Left ventricle myocardium inferior (tissue), 1 donor: ENCODE data around the gene IGDCC3. TPM values are rescaled to one million over a fixed set of nuclear protein-coding genes. Genes with fewer than 3 reads are reported as not detected.

Experiments
- DNase-seq: peaks from one replicate; pipeline ENCODE4 v3.0.0-alpha.2; 2020
- H3K27ac ChIP-seq: fragments of 200-600 bp; replicated peaks from 2 replicates; pipeline ENCODE4 v1.8.0; 2021
- H3K27me3 ChIP-seq: fragments of 200-600 bp; 2 replicates; pipeline ENCODE4 v1.8.0; 2021; ENCODE audit warnings: low read depth
- H3K36me3 ChIP-seq: fragments of 200-600 bp; 2 replicates; pipeline ENCODE4 v1.8.0; 2021
- H3K4me1 ChIP-seq: fragments of 200-600 bp; 2 replicates; pipeline ENCODE4 v1.8.0; 2021
- H3K4me3 ChIP-seq: fragments of 200-600 bp; 2 replicates; pipeline ENCODE4 v1.8.0; 2021; ENCODE audit warnings: mild to moderate bottlenecking, moderate library complexity
- H3K9me3 ChIP-seq: fragments of 200-600 bp; replicated peaks from 2 replicates; pipeline ENCODE4 v1.8.0; 2021
- CTCF ChIP-seq: fragments of 200-600 bp; IDR thresholded peaks from 2 replicates; pipeline ENCODE4 v1.8.0; 2021; ENCODE audit warnings: antibody characterized with exemption, mild to moderate bottlenecking, borderline replicate concordance
- intact Hi-C: fragments of 100-400 bp; cut with micrococcal nuclease; formaldehyde crosslinking; loops from one replicate; pipeline ENCODE4 v1.11.0; 2022
- total RNA-seq: library from RNA; stranded (reverse); fragmentation: NEBNext Ultra II Directional; extraction: Animal tissue kit (Norgen Biotek cat#: 25700); gene quantifications from one replicate; pipeline ENCODE4 v1.2.1, GENCODE V29; 2021
- donor health status: DM: no; HTN: yes; CAD: no; lungs with severe emphysema.

Gene IGDCC3
- total RNA-seq, 1 donor from 2014 or later = 0.16 TPM

DNA sequence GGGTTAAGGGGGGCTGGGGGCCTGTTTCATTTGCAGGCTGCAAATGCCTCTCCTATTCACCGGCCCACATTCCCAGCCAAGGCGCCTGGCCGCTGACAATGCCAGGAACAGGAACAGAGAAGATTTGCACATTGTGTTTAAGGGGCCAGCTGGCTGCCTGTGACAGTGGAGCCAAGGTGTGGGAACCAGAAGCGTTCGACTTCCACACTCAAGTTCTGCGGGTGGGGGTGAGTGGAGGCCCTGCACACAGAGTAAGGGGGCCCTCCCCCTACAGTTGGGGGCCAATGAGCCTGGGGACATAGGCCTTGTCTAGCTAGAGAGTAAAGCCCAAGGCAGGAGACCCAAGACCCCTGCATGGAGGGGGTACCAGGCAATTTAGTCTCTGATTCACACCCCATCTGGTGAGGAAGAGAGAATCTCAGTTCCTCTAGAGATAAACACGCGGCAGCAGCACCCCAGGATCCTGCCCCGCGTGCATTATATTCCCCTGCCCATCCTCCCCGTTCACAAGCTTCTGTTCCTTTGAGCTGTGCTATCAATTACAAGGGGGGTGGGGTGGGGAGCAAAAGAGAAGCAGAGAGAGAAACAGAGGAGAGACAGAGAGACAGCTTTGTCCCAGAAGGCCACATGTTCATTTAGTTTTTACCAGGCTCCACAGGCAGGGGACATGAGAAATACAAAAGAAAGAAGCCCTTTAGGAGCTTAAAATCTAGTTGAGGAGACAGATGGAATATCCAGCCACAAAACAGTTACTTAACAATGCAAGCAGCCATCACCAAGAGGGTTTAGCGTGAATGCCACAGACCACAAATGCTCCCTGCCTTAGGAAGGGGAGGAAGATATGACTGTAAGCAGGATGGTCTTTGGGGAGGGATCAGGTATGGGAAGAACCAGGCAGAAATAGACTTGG lies 9.2 kb downstream of the IGDCC3 start:
- Histone ChIP-seq H3K9me3 (no peaks in the 10 kb centered on the region), H3K4me3 (no peak overlapping the region), H3K27ac (no peak overlapping the region), H3K4me1 (peaks cover 5% of the 10 kb centered on the region), H3K36me3 (no peaks in the 10 kb centered on the region), H3K27me3 (peaks cover 37% of the 10 kb centered on the region)
- no peak for DNase-seq
- intact Hi-C loops = no loop called here
- no peak for TF ChIP-seq CTCF

DNA sequence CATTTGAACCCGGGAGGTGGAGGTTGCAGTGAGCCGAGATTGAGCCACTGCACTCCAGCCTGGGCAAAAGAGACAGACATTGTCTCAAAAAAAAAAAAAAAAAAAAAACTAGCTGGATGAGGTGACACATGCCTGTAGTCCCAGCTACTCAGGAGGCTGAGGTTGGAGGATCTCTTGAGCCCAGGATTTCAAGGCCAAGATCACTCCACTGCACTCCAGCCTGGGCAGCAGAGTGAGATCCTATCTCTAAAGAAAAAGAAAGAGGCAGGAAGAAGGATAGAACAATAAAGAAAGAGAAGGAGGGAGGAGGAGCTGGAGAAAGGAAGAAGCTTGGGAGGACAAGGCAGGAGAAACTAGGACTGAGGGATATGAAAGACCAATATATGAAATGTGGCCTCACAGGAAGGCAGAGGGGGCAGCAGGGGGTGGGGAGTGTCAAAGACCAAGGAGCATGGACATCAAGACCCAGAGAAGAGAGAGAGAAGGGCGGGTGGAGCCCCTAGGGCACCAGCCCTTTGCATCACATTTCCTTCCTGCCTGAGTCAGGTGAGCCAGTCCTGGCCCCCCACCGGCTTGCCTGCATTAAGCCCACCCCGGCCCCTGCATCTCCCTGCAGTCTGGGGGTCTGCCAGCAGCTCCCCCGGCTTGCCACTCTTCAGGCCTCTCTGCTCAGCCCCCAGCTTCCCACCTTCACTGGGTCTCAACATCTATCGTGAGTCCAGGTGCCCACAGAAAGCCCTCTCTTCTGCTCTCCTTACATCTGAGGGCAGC lies 11.5 kb downstream of the IGDCC3 start:
- no peaks in the 10 kb centered on the region for H3K36me3 ChIP-seq
- H3K27ac ChIP-seq = no peak overlapping the region
- TF ChIP-seq CTCF = no peak
- peaks cover 31% of the 10 kb centered on the region for H3K27me3 ChIP-seq
- no peak overlapping the region for H3K4me3 ChIP-seq
- DNase-seq = no peak
- H3K4me1 ChIP-seq = peaks cover 5% of the 10 kb centered on the region
- intact Hi-C loops = no loop called here
- no peaks in the 10 kb centered on the region for H3K9me3 ChIP-seq

DNA sequence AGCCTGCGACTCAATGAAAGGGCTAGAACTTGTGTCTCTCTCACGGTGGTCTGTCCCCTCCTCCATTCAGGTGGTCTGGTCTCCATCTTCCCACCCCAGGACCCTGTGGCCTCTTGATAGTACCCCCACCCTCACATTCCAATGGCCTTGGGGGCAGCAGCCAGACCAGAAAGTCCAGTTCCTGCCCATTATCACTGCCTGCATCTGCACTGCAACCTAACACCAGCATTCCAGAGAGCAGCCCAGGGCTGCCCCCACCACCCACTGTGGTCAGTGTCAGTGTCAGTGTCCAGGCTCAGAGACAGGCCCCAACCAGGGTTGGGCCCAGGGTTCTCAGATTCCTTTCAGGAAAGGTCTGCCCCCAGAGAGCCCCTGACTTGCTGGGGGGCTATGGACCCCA lies 12.6 kb downstream of the IGDCC3 start:
- H3K9me3 ChIP-seq = no peaks in the 10 kb centered on the region
- DNase-seq = no peak
- H3K4me1 ChIP-seq = peaks cover 5% of the 10 kb centered on the region
- no peak for TF ChIP-seq CTCF
- no peak overlapping the region for H3K27ac ChIP-seq
- intact Hi-C loops = no loop called here
- no peak overlapping the region for H3K4me3 ChIP-seq
- peaks cover 26% of the 10 kb centered on the region for H3K27me3 ChIP-seq
- H3K36me3 ChIP-seq = no peaks in the 10 kb centered on the region

DNA sequence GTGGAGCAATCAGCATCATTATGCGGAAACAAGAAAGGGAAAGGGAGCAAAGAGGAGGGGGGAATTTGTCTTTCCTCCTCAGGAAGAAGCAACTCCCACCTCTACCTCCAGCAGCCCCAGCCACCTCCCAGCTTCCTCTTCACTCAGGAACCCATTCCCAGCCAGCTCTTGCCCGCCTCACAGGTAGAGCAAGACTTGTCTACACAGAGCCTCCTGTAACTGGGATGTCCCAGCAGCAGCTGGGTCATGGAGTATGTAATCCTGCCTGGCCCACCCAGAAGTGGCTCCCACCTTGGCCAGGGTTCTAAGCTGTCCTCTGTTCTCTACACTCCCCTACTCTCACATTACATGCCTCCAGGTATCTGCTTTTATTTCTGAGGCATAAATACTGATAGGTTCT lies 14.0 kb downstream of the IGDCC3 start:
- Histone ChIP-seq H3K36me3 (no peaks in the 10 kb centered on the region), H3K9me3 (no peaks in the 10 kb centered on the region), H3K27ac (no peak overlapping the region), H3K4me3 (no peak overlapping the region), H3K4me1 (peaks cover 5% of the 10 kb centered on the region), H3K27me3 (peaks cover 40% of the 10 kb centered on the region)
- TF ChIP-seq CTCF = no peak
- no peak for DNase-seq
- intact Hi-C loops = no loop called here

GRCh38 chr15:65363306-65363705 lies 14.5 kb downstream of the IGDCC3 start:
- H3K4me3 ChIP-seq = no peak overlapping the region
- peaks cover 2% of the 10 kb centered on the region for H3K4me1 ChIP-seq
- no peak for TF ChIP-seq CTCF
- intact Hi-C loops = no loop called here
- no peaks in the 10 kb centered on the region for H3K36me3 ChIP-seq
- H3K27ac ChIP-seq = no peak overlapping the region
- peaks cover 45% of the 10 kb centered on the region for H3K27me3 ChIP-seq
- H3K9me3 ChIP-seq = no peaks in the 10 kb centered on the region
- no peak for DNase-seq
